ENCODE data around the gene RASA4B.
"Not testable (repeated sequence)": the region's sequence is repeated elsewhere in the genome, so short reads cannot be mapped to it uniquely, and the experiment has no call there.

RASA4B gene

DNA sequence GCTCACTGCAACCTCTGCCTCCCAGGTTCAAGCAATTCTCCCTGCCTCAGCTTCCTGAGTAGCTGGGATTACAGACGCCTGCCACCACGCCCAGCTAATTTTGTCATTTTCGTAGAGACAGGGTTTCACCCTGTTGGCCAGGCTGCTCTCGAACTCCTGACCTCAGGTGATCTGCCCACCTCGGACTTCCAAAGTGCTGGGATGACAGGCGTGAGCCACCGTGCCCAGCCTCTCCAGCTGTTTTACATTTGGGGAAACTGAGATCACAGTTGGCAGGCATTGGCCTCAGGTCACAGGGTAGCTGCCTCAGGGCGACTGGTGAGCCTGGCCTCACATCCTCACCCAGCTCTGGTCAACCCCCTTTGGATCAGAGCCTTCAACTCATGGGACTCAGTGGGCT lies 7.0 kb downstream of the RASA4B start:
- not testable (repeated sequence) for DNase-seq

DNA sequence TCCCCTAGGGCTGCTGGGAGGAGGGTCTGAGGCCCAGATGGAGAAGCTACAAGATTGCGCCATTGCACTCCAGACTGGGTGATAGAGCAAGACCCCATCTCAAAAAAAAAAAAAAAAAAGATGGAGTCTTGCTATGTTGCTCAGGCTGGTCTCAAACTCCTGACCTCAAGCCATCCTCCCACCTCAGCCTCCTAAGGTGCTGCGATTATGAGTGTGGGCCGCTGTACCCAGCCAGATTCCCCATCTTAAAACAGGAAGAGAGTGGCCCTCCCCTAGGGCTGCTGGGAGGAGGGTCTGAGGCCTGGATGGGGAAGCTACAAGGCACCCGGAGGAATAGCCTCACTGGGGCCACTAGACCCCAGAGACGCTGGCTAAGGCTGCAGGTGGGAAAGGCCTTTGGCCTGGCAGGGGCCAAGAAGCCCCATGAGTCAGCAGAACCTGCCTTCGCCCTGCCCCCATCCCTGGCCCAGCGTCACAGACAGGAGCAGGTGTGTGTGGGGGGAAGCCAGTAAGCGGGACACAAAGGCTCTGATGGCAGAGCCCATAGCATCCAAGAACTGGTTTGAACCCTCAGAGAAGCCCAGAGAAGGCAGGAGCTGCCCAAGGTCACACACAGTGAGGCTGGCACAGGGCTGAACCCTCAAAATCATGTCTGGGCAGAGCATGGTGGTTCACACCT lies 10.0 kb downstream of the RASA4B start:
- not testable (repeated sequence) for DNase-seq

DNA sequence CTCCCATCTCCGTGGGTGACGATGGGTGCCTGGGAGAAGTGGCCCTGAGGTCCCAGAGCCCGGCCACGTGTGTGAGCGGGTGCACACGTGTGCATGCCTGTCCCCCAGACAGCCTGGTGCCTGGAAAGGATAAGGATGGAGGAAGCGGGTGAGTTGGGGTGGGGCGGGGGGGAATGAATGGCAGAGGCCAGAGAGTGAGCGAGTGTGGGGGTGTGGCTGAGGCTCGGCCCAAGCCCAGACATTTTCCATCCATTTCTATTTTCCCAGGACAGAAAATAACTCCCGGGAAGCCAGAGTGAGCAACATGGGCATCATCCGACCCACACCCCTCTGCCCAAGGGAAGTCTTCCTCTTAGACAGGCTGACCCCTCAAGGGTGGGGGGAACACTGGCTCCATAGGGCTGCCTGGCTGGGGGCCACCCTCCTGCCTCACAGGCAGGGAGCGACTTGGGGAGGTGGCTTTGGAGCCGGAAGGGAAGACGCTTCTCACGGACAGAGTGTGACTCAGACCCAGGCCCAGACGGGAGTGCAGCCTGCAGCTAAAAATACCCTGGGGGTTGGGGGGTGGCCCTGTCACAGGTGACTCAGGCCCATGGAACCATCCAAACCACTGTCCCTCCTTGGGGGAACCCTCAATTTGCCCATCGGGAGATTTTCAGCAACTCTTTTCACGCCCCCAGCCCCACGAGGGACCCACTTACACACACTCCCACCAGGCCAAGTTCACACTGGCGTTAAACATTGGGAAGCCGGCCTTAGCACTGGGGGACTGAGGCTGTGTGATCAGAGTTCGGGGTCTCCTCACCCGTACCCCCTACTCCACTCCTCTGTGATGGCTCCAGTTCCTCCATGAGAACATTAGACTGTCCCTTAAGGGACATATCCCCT lies 12.0 kb downstream of the RASA4B start:
- not testable (repeated sequence) for DNase-seq

DNA sequence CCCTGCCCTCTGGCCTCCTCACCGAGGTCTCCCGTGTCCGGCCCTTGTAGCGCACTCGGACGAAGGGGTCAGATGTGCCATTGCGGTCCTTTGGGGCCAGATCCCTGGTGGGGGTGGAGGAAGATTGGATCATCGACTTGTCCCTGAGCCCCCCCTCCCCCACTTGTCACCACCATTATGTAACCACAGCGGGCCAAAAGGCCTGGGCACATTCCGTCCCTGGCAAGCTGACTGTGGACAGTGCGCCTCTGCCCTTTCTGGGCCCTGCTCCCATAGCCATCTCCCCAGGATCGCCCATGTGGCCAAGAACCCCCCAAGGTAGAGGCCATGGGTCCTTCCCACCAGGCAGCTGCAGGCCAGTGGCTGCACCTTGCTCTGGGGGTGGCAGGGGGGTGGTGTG lies 14.4 kb downstream of the RASA4B start:
- not testable (repeated sequence) for DNase-seq

DNA sequence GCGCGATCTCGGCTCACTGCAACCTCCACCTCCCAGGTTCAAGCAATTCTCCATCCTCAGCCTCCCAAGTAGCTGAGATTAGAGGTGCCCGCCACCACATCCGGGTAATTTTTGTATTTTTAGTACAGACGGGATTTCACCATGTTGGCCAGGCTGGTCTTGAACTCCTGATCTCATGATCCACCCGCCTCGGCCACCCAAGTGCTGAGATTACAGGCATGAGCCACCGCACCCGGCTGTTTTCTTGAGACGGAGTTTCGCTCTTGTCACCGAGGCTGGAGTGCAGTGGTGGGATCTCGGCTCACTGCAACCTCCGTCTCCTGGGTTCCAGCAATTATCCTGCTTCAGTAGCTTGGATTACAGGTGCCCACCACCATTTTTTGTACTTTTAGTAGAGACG lies 19.3 kb downstream of the RASA4B start:
- not testable (repeated sequence) for DNase-seq

DNA sequence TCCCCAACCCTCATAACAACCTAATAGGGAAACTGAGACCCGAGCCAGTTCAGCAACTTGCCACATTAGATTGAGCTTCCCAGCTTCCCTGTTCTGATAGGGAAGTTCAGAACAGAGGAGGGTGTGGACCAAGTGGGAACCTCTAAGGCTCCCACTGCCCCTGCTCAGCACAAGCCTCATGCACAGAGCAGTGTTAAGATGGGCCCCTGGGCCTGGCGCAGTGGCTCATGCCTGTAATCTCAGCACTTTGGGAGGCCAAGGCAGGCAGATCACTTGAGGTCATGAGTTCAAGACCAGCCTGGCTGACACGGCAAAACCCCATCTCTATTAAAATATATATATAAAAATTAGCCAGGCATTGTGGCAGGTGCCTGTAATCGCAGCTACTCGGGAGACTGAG lies 20.3 kb downstream of the RASA4B start:
- DNase-seq, result not testable (repeated sequence)

DNA sequence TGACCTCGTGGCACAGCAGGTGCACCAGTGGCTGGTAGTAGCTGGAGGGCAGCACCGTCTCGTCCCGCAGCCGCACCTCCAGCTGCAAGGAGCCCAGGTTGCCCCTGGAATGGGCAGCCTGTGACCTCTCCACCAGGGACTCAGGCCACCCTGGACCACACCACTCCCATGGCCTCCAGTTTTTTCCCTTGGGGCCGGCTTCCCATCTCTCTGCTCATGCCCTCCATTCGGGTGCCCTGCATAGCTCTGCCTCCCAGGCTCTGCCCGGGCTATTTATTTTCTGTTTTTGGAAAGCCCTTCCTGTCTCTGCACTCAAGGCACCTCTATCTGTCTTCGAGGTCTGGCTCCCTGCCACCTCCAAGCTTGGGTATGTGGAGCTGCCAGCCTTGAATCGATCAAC lies 20.7 kb downstream of the RASA4B start:
- DNase-seq, result not testable (repeated sequence)

DNA sequence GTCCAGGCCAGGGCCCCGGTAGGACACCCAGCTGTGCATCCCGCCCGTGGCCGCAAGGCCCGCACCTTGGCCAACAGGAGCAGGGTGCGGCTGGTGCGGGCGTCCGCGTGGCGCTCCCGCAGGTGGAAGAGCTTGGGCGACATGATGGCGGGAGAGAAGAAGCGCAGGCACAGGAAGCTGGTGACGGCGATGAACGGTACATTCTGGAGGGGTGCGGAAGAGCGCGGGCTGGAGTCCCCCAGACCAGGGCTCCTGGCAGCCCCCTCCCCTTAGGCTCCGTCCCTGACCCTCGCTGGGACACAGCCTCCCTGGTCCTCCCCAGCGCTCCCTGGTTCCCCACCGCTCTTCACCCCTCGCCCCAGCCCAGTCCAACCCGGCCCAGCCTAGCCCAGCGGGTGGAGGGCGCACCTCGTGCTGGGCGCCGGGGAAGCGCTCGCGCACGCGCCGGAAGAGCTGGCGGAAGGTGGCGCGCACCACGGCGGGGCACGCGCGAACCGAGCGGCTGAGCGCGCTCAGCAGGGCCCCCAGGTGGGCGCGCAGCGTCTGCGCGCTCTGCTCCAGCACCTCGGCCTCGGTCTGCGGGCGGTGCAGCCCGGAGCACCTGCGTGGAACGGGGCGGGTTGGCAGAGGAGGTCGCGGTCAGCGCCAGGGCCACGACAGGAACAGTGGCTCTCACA lies 23.0 kb downstream of the RASA4B start:
- not testable (repeated sequence) for DNase-seq

DNA sequence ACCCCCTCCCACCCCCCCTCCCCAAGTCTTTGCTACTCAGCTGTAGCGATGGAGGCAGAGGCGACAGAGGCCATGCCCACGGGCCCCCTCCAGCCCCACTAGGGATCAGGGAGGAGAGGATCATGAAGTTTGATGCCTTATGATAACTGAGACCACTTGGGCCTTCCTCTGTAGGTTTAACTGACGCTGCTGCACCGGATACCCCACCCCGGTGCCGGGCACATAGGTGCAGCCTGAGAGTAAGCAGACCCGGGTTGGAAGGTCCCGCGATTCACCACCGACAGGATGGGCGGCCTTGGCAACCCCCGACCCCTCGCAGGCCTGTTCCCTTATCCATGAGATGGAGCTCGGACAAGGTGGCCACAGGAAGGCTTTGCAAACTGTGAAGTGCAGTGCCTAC lies 23.6 kb downstream of the RASA4B start:
- DNase-seq, result not testable (repeated sequence)

DNA sequence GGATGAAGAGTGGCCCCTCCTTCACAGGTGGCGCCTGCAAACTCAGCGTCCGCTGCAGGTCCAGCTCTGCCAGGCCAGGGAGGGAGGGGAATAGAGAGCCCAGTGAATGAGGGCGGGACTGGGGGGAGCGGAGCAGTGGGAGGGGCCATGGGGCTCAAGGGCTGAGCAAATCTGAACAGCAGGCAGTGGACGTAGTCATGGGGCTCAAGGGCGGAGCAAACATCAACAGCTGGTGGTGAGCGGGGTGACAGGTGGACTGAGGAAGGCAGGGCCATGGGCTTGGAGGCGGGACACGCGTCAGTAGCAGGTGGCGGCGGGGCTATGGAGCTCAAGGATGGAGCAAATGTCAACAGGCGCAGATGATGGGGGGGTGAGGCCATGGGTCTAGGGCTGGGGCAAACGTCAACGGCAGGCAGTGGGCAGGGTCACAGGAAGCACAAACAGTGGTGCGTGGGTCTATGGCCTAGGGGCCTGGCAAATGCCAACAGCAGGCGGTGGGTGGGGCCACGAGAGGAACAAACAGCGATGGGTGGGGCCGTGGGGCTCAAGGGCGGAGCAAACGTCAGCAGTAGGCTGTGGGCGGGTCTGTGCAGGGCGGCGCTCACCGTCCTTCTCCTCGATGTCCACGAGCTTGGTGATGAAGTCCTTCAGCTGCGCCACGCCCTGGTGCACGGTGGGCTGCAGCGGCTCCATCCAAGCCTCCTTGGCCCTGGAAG lies 24.2 kb downstream of the RASA4B start:
- not testable (repeated sequence) for DNase-seq

DNA sequence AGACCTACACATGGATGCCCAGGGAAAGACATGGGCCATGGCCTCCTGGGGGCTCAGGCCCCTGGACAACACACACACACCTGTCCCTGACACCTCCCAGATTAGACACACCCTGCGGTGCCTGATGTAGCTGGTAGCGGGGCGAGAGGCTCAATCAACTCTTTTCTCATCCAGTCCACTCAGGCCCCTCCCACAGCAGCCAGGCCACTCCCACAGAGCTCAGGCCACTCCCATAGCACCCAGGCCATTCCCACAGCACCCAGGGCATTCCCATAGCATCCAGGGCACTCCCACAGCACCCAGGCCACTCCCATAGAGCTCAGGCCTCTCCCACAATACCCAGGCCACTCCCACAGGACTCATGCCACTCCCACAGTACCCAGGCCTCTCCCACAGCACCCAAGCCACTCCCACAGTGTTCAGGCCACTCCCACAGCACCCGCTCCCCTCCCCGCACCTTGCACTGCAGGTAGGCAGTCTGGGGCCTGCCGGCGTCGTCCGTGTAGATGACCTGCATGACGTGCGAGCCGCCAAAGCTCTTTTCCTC lies 27.0 kb downstream of the RASA4B start:
- DNase-seq, result not testable (repeated sequence)

DNA sequence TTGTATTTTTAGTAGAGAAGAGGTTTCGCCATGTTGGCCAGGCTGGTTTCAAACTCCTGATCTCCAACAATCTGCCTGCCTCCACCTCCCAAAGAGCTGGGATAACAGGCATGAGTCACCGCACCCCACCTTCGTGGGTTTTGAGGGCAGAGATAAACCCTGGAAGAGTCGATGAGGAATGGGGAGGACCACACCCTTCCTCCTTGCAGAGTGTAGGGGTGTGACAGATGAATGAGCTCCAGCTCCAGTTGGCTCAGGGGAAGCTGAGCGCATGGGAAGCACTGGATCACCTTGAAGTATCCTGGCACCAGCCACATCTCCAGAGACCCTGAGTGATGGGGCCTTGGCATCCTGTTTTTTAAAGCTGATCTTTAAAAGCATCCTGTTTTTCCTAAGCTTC lies 33.3 kb downstream of the RASA4B start:
- not testable (repeated sequence) for DNase-seq

DNA sequence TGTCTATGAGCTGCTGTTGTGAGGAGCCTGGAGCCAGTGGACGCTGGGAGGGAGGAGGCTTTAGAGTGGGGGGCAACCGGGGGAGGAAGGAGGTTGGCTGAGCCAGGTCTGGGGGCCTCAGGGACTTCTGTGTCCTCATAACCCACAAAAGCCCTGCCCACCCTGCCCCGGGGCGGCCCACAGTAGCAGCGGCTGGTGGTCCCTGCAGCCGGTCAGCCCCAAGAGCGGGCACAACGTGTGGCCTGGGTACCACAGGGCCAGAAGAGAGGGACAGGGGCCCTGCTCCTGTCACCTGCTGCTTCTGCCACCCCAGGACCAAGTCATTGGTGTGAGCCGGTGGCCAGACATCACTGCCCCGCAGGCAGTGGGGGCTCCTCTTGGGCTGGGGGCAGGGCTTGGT lies 35.6 kb downstream of the RASA4B start:
- not testable (repeated sequence) for DNase-seq

DNA sequence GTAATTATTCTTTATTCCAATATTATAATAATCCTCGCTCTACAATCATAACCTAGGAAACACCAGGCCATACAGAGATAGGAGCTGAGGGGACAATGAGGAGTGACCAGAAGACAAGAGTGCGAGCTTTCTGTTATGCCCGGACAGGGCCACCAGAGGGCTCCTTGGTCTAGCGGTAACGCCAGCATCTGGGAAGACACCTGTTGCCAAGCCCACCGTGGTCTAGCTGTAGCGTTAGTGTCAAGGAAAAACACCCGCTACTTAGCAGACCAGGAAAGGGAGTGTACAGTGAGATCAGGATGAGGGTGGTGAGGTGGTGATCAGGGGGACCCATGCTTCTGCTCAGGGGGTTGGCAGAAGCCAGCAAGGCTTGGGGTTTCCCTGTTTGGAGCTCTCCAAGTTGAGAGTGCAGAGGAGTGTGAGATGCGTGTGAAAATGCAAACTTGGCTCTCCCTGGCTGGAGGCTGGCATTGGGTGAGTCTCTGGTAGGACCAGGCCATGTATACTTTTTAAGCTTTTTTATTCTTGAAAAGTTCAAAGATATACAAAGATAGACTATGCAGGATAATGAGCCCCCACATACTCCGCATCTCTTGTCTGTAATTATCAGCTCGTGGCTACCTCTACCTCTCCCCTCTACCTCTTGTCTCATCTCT lies 37.5 kb downstream of the RASA4B start:
- not testable (repeated sequence) for DNase-seq

DNA sequence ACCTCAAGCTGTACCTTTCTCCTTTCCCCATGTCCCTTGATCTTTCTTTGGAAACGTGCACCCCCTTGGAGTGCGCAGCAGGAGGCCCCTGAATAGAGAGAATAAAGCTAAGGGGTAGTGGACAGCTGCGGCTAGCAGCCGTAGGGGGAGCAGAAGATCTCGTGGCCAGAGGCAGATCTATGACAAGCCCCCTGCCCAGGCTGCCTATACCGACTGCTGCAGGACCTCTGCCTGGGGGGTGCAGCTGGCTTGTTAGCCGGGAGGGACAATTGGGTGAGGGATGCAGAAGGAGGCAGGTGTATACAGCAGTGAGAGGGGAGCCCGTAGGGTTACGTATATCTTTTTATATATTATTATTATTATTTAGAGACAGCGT lies 38.4 kb downstream of the RASA4B start:
- DNase-seq, result not testable (repeated sequence)

DNA sequence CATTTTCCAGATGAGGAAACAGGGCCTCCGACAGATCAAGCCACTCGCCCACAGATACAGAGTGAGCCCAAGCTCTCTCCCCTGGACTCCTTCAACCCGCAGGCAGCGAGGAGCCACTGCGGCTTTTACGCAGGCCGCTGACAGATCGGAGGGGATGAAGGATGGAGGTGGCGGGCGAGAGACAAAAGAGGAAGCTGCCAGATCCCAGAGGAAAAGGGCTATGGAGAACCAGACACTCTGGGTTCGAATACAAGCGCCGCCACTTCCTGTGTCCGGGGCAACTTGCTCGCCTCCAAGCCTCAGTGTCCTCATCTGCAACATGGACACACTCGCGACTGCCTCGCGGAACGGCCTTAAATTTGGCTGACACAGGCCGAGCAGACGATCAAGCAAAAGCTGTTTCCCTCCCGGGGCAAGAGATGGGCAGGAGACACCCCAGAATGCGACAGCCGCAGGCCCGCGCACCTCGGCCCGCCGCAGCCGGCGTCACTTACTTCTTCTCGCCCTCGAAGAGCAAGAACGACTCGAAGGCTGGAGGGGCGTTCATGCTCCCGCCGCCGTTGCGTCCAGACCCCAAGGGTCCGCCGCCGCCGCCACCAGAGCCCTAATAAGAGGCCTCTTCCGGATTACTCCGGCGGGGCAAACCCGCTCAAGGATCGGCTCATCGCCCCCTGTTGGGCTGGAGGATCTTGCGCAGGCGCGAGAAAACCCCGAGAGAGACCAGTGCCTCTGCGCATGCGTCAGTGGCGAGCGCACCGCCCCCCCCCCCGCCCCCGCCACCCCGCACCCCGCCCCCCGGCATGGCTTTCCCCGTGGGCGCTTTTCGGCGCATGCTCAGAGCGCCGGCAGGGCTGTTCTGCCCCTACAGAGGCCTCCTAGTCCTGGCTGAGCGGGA lies 39.0 kb downstream of the RASA4B start, which contains the start of gene POLR2J:
POLR2J (minus strand) TSS at position 609 of the 895 bp plus-strand sequence; CDS start at position 547, 62 bp downstream.
- not testable (repeated sequence) for DNase-seq

DNA sequence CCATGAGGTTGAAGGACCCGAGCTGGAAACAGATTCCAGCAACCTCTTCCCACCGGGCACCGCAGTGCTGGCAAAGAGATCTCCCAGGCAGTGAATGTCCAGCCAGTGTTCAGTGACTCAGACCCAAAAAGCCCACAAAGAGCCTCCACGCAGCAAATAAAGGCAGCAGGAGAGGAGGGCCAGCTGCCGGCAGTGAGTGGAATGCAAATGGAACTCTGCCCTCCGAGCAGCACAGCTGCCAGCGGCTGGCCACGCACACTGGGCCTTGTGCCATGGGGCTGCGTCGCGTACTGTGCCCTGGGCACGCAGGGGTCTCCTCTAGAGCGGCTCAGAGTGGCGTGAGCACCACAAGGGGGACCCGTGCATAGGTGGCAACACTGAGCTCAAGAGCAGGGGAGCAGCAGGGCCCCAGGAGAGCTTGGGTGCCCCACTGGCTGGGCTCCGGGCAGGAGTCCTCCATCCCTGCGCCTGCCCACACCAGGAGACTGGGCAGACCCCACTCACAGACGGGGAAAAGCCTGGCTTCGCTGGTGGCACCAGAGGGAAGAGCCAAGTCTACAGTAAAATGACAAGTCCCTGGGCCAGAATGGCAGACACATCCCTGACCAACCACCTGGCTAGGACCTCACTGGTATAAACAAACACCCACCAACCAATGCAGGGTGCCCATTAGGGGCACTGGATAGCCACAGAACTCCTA lies 42.7 kb downstream of the RASA4B start:
- not testable (repeated sequence) for DNase-seq

DNA sequence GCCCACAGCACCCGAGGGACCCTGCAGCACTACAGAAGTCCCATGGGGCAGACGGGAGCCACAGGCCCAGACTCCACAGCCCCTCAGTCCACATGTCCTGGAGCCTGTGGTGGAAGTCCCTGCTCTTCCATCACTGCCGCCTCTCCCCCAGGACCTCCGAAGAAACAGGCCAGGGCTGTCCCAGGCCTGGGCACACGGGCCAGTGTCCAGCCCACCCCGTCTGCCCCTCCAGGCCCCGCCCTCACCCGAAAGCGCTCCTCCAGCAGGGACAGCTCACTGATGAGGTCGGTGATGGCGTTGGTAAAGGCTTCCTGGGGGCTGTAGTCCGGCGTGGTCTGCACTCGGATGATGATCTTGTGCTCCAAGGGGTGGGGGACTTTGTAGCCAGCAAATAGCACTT lies 43.5 kb downstream of the RASA4B start:
- not testable (repeated sequence) for DNase-seq

DNA sequence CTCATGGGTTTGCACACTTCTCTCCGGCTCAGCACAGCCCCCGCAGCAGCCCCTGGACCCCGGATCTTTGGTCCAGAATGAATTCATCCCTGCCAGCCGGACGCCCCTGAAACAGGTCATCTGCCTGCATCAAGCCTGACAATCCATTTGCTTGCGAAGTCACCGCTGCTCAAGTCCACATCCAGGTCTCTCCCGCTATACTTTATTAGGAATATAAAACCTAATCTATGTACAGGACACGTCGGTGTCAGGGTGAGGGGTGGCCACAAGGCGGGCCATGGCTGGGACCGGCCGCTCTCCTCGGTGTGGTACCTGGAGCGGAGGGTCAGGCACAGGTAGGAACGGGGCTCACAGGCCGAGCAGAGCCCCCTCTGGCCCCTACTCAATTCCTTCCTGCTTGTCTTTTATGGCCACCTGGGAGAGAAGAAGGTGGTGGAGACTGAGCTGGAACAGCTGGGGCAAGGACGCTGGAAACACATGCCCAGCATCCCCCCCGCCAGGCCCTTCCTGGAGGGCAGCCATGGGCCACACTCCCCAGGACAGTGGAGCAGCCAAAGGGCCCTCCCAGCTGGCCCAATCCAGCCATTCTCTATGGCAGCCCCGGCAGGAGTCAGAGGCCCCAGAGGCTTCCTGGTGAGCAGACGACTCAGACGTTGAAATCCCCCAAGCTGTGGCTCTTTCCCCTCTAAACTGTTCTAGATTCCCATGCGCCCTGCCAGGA lies 44.1 kb downstream of the RASA4B start:
- DNase-seq, result no peak
